ENCODE results near the gene CTNND2. TPM values are rescaled to one million over a fixed set of nuclear protein-coding genes. Genes with fewer than 3 reads are reported as not detected.

Gene CTNND2
- total and polyA plus RNA-seq, 2 donors: 0.24 to 1.4 TPM

GRCh38 chr5:11719888-11720481 is 184.3 kb downstream of the CTNND2 start:
- H3K4me1 ChIP-seq (ENCODE audit: insufficient read depth): no peaks in the 10 kb centered on the region
- no peak for DNase-seq (ENCODE audit: extremely low spot score)
- no peaks in the 10 kb centered on the region for H3K36me3 ChIP-seq (ENCODE audit: insufficient read depth)
- 24% methylated on average over 5 of the region's 5 CpGs for WGBS
- H3K4me3 ChIP-seq (ENCODE audit: low read depth, low read length): no peak overlapping the region
- no peak overlapping the region for H3K27ac ChIP-seq (ENCODE audit: low read depth)

GRCh38 chr5:11715461-11716196 is 188.6 kb downstream of the CTNND2 start:
- no peak for DNase-seq (ENCODE audit: extremely low spot score)
- 87% methylated on average over 6 of the region's 6 CpGs for WGBS
- no peak overlapping the region for H3K4me3 ChIP-seq (ENCODE audit: low read depth, low read length)
- no peaks in the 10 kb centered on the region for H3K4me1 ChIP-seq (ENCODE audit: insufficient read depth)
- H3K36me3 ChIP-seq (ENCODE audit: insufficient read depth): no peaks in the 10 kb centered on the region
- no peak overlapping the region for H3K27ac ChIP-seq (ENCODE audit: low read depth)

GRCh38 chr5:11711932-11712331 is 192.3 kb downstream of the CTNND2 start:
- DNase-seq (ENCODE audit: extremely low spot score): no peak
- H3K4me3 ChIP-seq (ENCODE audit: low read depth, low read length): no peak overlapping the region
- WGBS: 41% methylated on average over 1 of the region's 1 CpG
- H3K36me3 ChIP-seq (ENCODE audit: insufficient read depth): no peaks in the 10 kb centered on the region
- H3K27ac ChIP-seq (ENCODE audit: low read depth): no peak overlapping the region
- no peaks in the 10 kb centered on the region for H3K4me1 ChIP-seq (ENCODE audit: insufficient read depth)

DNA sequence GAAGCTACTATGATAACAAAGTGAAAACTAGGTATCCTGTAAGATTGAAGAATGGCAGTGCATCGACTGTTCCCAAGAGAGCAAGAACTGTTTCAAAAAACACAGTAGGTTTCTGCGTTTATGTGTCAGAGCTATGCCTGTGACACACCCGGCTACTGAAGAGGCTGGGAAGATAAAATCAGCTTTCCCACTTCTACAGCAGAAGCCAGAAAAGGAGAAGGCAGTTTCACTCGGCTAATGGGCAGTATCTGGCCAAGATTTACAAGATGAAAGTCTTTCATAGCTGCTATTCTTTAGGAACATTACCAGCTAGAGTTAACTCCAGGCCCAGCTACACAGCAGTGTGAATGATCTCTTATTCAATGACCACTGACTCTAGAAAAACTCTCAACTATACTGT is 195.2 kb downstream of the CTNND2 start:
- no peaks in the 10 kb centered on the region for H3K36me3 ChIP-seq (ENCODE audit: insufficient read depth)
- H3K27ac ChIP-seq (ENCODE audit: low read depth): no peak overlapping the region
- no peaks in the 10 kb centered on the region for H3K4me1 ChIP-seq (ENCODE audit: insufficient read depth)
- H3K4me3 ChIP-seq (ENCODE audit: low read depth, low read length): no peak overlapping the region
- WGBS: 37% methylated on average over 4 of the region's 4 CpGs
- DNase-seq (ENCODE audit: extremely low spot score): no peak

DNA sequence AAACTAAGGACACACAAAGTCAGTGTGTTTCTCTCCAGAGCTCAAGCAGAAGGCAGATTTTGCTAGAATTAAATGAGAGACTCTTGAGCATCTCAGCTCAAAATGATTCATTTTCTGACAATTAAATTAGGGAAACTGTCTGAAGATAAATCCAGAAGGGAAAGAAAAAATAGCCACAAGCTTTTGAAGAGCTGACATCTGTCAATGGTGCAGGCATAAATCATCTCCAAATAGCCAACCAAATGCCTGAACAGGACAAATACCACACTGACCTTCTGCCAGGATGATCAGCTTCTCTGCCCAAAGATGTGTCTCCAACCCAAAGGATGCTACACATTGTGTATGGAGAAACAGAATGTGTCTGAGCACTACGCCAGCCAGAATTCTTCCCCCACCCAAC is 199.3 kb downstream of the CTNND2 start:
- Histone ChIP-seq H3K4me1 (ENCODE audit: insufficient read depth) (no peaks in the 10 kb centered on the region), H3K36me3 (ENCODE audit: insufficient read depth) (no peaks in the 10 kb centered on the region), H3K4me3 (ENCODE audit: low read depth, low read length) (no peak overlapping the region), H3K27ac (ENCODE audit: low read depth) (no peak overlapping the region)
- WGBS: 91% methylated on average over 1 of the region's 1 CpG
- no peak for DNase-seq (ENCODE audit: extremely low spot score)

DNA sequence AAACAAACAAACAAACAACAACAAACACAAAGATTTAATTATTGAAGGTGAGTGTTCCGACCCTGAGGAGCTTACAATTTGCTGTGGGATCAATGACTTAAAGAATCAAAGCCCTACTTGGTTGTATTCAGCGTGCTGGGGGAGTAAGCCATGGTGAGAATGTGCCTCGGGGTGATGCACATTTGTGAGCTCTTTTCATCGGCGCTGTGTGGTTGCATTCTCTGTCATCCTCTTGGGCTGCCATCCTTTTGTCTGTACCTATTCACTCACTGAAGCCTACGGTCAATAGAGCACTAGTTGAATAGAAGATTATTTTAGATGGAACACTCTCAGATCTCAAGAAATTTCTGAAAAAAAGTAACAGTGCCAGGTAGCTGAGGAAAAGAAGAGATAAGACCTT is 203.9 kb downstream of the CTNND2 start:
- WGBS: 80% methylated on average over 6 of the region's 6 CpGs

GRCh38 chr5:11692636-11693035 is 211.6 kb downstream of the CTNND2 start:
- 83% methylated on average over 7 of the region's 7 CpGs for WGBS
- no peak for DNase-seq (ENCODE audit: extremely low spot score)
- Histone ChIP-seq H3K27ac (ENCODE audit: low read depth) (no peak overlapping the region), H3K36me3 (ENCODE audit: insufficient read depth) (no peaks in the 10 kb centered on the region), H3K4me1 (ENCODE audit: insufficient read depth) (no peaks in the 10 kb centered on the region), H3K4me3 (ENCODE audit: low read depth, low read length) (no peak overlapping the region)

More for the DNA sequence above, 203.9 kb downstream of the CTNND2 start:
- no peaks in the 10 kb centered on the region for H3K36me3 ChIP-seq (ENCODE audit: insufficient read depth)
- H3K4me1 ChIP-seq (ENCODE audit: insufficient read depth): no peaks in the 10 kb centered on the region
- H3K27ac ChIP-seq (ENCODE audit: low read depth): no peak overlapping the region
- H3K4me3 ChIP-seq (ENCODE audit: low read depth, low read length): no peak overlapping the region
- DNase-seq (ENCODE audit: extremely low spot score): no peak

DNA sequence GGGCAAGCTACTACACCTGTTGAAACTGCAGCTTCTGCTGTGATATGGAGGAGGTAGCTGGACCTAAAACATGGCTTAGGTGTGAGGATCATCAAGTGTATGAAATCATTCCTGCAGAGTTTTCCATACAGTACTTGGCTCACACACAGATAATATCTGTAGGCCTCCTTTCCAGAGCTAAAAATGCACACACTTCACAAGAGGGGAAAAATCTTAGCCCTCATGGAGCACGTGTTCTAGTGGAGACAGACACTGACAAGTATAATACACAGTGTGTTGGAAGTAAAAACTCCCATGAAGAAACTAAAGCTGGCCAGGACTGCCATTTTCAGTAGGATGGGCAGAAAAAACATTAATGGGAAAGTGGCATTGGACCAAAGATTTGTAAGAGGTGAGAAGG is 216.7 kb downstream of the CTNND2 start:
- Histone ChIP-seq H3K4me3 (ENCODE audit: low read depth, low read length) (no peak overlapping the region), H3K27ac (ENCODE audit: low read depth) (no peak overlapping the region), H3K36me3 (ENCODE audit: insufficient read depth) (no peaks in the 10 kb centered on the region), H3K4me1 (ENCODE audit: insufficient read depth) (no peaks in the 10 kb centered on the region)
- DNase-seq (ENCODE audit: extremely low spot score): no peak
- 70% methylated on average over 1 of the region's 1 CpG for WGBS

DNA sequence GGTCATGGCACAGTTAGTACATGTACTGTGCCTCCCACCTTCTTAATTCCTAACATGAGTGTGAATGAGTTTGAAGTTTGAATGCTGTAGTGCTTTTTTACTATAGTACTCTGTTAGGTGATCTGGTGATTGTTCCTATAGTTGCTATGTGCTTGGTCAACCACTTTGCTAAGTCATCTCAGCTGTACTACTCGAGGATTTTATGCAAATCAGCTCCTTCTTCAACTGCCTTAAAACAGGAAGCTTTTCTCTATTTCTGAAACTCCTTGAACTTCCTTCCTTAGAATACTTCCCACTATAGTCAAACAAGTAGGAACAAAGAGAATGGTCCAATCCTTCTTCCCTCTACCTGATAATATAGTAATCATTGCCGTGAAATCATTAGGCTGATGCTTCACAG is 219.6 kb downstream of the CTNND2 start:
- Histone ChIP-seq H3K4me1 (ENCODE audit: insufficient read depth) (no peaks in the 10 kb centered on the region), H3K36me3 (ENCODE audit: insufficient read depth) (no peaks in the 10 kb centered on the region), H3K4me3 (ENCODE audit: low read depth, low read length) (no peak overlapping the region), H3K27ac (ENCODE audit: low read depth) (no peak overlapping the region)
- no peak for DNase-seq (ENCODE audit: extremely low spot score)
- 59% methylated on average over 2 of the region's 2 CpGs for WGBS

GRCh38 chr5:11683666-11684065 is 220.6 kb downstream of the CTNND2 start:
- H3K4me3 ChIP-seq (ENCODE audit: low read depth, low read length): no peak overlapping the region
- 79% methylated on average over 2 of the region's 2 CpGs for WGBS
- no peak for DNase-seq (ENCODE audit: extremely low spot score)
- H3K27ac ChIP-seq (ENCODE audit: low read depth): no peak overlapping the region
- H3K4me1 ChIP-seq (ENCODE audit: insufficient read depth): no peaks in the 10 kb centered on the region
- H3K36me3 ChIP-seq (ENCODE audit: insufficient read depth): no peaks in the 10 kb centered on the region

GRCh38 chr5:11681796-11682195 is 222.4 kb downstream of the CTNND2 start:
- no peak for DNase-seq (ENCODE audit: extremely low spot score)
- H3K27ac ChIP-seq (ENCODE audit: low read depth): no peak overlapping the region
- H3K4me3 ChIP-seq (ENCODE audit: low read depth, low read length): no peak overlapping the region
- H3K4me1 ChIP-seq (ENCODE audit: insufficient read depth): no peaks in the 10 kb centered on the region
- H3K36me3 ChIP-seq (ENCODE audit: insufficient read depth): no peaks in the 10 kb centered on the region
- WGBS: 68% methylated on average over 4 of the region's 4 CpGs

DNA sequence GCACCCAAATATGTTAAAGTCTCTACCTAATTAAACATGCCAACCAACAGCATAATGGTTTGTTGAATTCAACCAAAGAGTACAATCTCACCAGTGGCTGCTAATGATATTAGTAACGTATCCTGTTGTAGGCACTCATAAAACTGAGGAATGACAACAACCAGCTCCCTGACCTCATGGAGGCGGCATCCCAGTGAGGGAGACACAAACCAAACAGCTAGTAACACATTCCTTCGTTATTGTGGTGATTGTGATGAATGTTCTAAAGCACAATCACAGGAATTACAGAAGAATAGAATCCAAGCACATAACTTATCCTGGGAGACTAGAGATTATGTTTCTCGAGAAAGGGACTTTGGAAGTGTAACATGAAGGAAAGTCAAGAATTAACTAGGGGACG is 224.6 kb downstream of the CTNND2 start:
- Histone ChIP-seq H3K4me3 (ENCODE audit: low read depth, low read length) (no peak overlapping the region), H3K27ac (ENCODE audit: low read depth) (no peak overlapping the region), H3K36me3 (ENCODE audit: insufficient read depth) (no peaks in the 10 kb centered on the region), H3K4me1 (ENCODE audit: insufficient read depth) (no peaks in the 10 kb centered on the region)
- 45% methylated on average over 5 of the region's 5 CpGs for WGBS
- no peak for DNase-seq (ENCODE audit: extremely low spot score)

GRCh38 chr5:11675184-11675583 is 229.1 kb downstream of the CTNND2 start:
- DNase-seq (ENCODE audit: extremely low spot score): no peak
- Histone ChIP-seq H3K4me1 (ENCODE audit: insufficient read depth) (no peaks in the 10 kb centered on the region), H3K36me3 (ENCODE audit: insufficient read depth) (no peaks in the 10 kb centered on the region), H3K4me3 (ENCODE audit: low read depth, low read length) (no peak overlapping the region), H3K27ac (ENCODE audit: low read depth) (no peak overlapping the region)
- WGBS: 78% methylated on average over 2 of the region's 2 CpGs

DNA sequence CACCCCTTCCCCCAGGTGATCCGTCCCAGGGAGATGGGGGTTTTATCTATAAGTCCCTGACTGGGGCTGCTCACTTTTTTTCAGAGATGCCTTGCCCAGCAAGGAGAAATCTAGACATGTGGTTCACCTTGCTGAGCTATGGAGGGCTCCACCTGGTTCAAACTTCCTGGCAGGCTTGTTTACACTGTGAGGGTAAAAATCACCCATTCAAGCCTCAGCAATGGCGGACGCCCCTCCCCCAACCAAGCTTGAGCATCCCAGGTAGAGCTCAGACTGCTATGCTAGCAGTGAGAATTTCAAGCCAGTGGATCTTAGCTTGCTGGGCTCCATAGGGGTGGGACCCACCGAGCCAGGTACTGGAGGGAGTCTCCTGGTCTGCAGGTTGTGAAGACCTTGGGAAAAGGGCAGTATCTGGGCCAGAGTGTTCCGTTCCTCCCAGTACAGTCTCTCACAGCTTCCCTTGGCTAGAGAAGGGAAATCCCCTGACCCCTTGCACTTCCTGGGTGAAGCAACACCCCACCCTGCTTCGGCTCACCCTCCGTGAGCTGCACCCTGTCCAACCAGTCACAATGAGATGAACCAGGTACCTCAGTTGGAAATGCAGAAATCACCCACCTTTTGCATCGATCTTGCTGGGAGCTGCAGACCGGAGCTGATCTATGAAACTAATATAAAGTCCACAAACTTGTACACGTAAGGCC is 231.7 kb downstream of the CTNND2 start:
- Histone ChIP-seq H3K4me3 (ENCODE audit: low read depth, low read length) (no peak overlapping the region), H3K27ac (ENCODE audit: low read depth) (no peak overlapping the region), H3K4me1 (ENCODE audit: insufficient read depth) (no peaks in the 10 kb centered on the region), H3K36me3 (ENCODE audit: insufficient read depth) (no peaks in the 10 kb centered on the region)
- WGBS: 74% methylated on average over 10 of the region's 10 CpGs
- DNase-seq (ENCODE audit: extremely low spot score): no peak
